Mesothelial cell of epicardium (in vitro differentiated cells): ENCODE results near the gene PITX2. TPM values are rescaled to one million over a fixed set of nuclear protein-coding genes. Genes with fewer than 3 reads are reported as not detected.
A peak's percentile ranks its signal among the peaks of the same experiment; 100 is the strongest.

ENCODE experiments used
- DNase-seq, 2 experiments: peaks; one replicate each; pipeline ENCODE4 v3.0.0; 2021; ENCODE audit warnings: low spot score in 2 of 2; ENCODE audit not compliant: unreplicated experiment in 2 of 2
- H3K27ac Mint-ChIP-seq: 2 replicates; pipeline ENCODE4 v1.8.0; 2021; ENCODE audit warnings: mixed read lengths
- H3K27me3 Mint-ChIP-seq: 2 replicates; pipeline ENCODE4 v1.8.0; 2021; ENCODE audit warnings: low read depth, mixed read lengths
- H3K36me3 Mint-ChIP-seq: 2 replicates; pipeline ENCODE4 v1.8.0; 2021; ENCODE audit warnings: mixed read lengths
- H3K4me1 Mint-ChIP-seq: 2 replicates; pipeline ENCODE4 v1.8.0; 2021; ENCODE audit warnings: mixed read lengths
- H3K4me3 Mint-ChIP-seq: 2 replicates; pipeline ENCODE4 v1.8.0; 2021; ENCODE audit warnings: mild to moderate bottlenecking, moderate library complexity, mixed read lengths
- H3K9me3 Mint-ChIP-seq: 2 replicates; pipeline ENCODE4 v1.8.0; 2021; ENCODE audit warnings: mixed read lengths
- CTCF ChIP-seq: fragments of 200-600 bp; sonication (generic); IDR thresholded peaks from one replicate; pipeline ENCODE4 v1.5.0; 2021; ENCODE audit warnings: antibody characterized with exemption; ENCODE audit not compliant: unreplicated experiment
- total RNA-seq: library from RNA; stranded (reverse); gene quantifications from 3 replicates; pipeline ENCODE4 v1.2.1, GENCODE V29; 2021

PITX2 gene
- total RNA-seq, 1 donor from 2014 or later: 95.5 TPM

GRCh38 chr4:110666030-110666429 is 43.2 kb upstream of the PITX2 start:
- H3K4me3 Mint-ChIP-seq: no peak overlapping the region
- H3K4me1 Mint-ChIP-seq: peaks cover 39% of the 10 kb centered on the region
- no peak for TF ChIP-seq CTCF
- no peak for DNase-seq
- H3K27ac Mint-ChIP-seq: no peak overlapping the region
- H3K36me3 Mint-ChIP-seq: no peaks in the 10 kb centered on the region
- H3K9me3 Mint-ChIP-seq: no peaks in the 10 kb centered on the region
- H3K27me3 Mint-ChIP-seq: no peaks in the 10 kb centered on the region

GRCh38 chr4:110663738-110664444 is 41.0 kb upstream of the PITX2 start:
- Mint-ChIP-seq H3K9me3 (peaks cover 4% of the 10 kb centered on the region), H3K4me3 (no peak overlapping the region), H3K27me3 (no peaks in the 10 kb centered on the region), H3K36me3 (peaks cover under 1% of the 10 kb centered on the region), H3K27ac (peak overlapping the region; percentile 69), H3K4me1 (peaks cover 43% of the 10 kb centered on the region)
- no peak for TF ChIP-seq CTCF
- DNase-seq: no peak

- TF ChIP-seq CTCF: no peak
- H3K4me1 Mint-ChIP-seq: peaks cover 37% of the 10 kb centered on the region
- no peak overlapping the region for H3K27ac Mint-ChIP-seq
- H3K4me3 Mint-ChIP-seq: no peak overlapping the region
- H3K27me3 Mint-ChIP-seq: no peaks in the 10 kb centered on the region
- H3K9me3 Mint-ChIP-seq: peaks cover 7% of the 10 kb centered on the region
- peaks cover 2% of the 10 kb centered on the region for H3K36me3 Mint-ChIP-seq
- DNase-seq: no peak
Observed at GRCh38 chr4:110663206-110663605, 40.3 kb upstream of the PITX2 start.

GRCh38 chr4:110660755-110661154 is 37.9 kb upstream of the PITX2 start:
- H3K4me1 Mint-ChIP-seq: peaks cover 24% of the 10 kb centered on the region
- H3K36me3 Mint-ChIP-seq: peaks cover 2% of the 10 kb centered on the region
- peak overlapping the region; percentile 41 for H3K27ac Mint-ChIP-seq
- no peak for DNase-seq
- TF ChIP-seq CTCF: no peak
- H3K4me3 Mint-ChIP-seq: no peak overlapping the region
- H3K27me3 Mint-ChIP-seq: no peaks in the 10 kb centered on the region
- peaks cover 9% of the 10 kb centered on the region for H3K9me3 Mint-ChIP-seq

GRCh38 chr4:110654254-110654635 is 31.4 kb upstream of the PITX2 start:
- Mint-ChIP-seq H3K4me1 (peaks cover 12% of the 10 kb centered on the region), H3K4me3 (no peak overlapping the region), H3K27ac (peak overlapping the region; percentile 89)

More at GRCh38 chr4:110654254-110654635, 31.4 kb upstream of the PITX2 start:
- H3K27me3 Mint-ChIP-seq: no peaks in the 10 kb centered on the region
- peaks cover 2% of the 10 kb centered on the region for H3K36me3 Mint-ChIP-seq
- no peak for TF ChIP-seq CTCF
- peaks cover 12% of the 10 kb centered on the region for H3K9me3 Mint-ChIP-seq
- no peak for DNase-seq
